ENCODE data around the gene FAM161A.
A peak's percentile ranks its signal among the peaks of the same experiment; 100 is the strongest.
"Not testable (repeated sequence)": the region's sequence is repeated elsewhere in the genome, so short reads cannot be mapped to it uniquely, and the experiment has no call there.

Gene FAM161A

GRCh38 chr2:61814539-61815160, 39.2 kb downstream of the FAM161A start:
- Mint-ChIP-seq H3K4me1 (ENCODE audit: low read depth in 2 of 2) (no peaks in the 10 kb centered on the region), H3K9me3 (no peaks in the 10 kb centered on the region), H3K27ac (no peak overlapping the region), H3K4me3 (no peak overlapping the region), H3K27me3 (peaks cover 21 to 41% of the 10 kb centered on the region in 2 donors), H3K36me3 (ENCODE audit: insufficient read depth) (no peaks in the 10 kb centered on the region)
- no peak for ATAC-seq (replicated peaks)
- no peak for DNase-seq

GRCh38 chr2:61813314-61813713, 40.5 kb downstream of the FAM161A start:
- not testable (repeated sequence) for H3K36me3 Mint-ChIP-seq (ENCODE audit: insufficient read depth); H3K27ac Mint-ChIP-seq; H3K4me3 Mint-ChIP-seq; ATAC-seq (replicated peaks); DNase-seq; H3K9me3 Mint-ChIP-seq; H3K4me1 Mint-ChIP-seq (ENCODE audit: low read depth in 2 of 2)
- H3K27me3 Mint-ChIP-seq: peaks cover 21 to 42% of the 10 kb centered on the region in 2 donors

- H3K27me3 Mint-ChIP-seq: peaks cover 21 to 42% of the 10 kb centered on the region in 2 donors
- no peaks in the 10 kb centered on the region for H3K9me3 Mint-ChIP-seq
- ATAC-seq (replicated peaks) (no peak), DNase-seq (no peak)
- peaks cover 0 to 1% of the 10 kb centered on the region in 2 donors for H3K4me1 Mint-ChIP-seq (ENCODE audit: low read depth in 2 of 2)
- H3K36me3 Mint-ChIP-seq (ENCODE audit: insufficient read depth): no peaks in the 10 kb centered on the region
- no peak overlapping the region for H3K4me3 Mint-ChIP-seq
- H3K27ac Mint-ChIP-seq: no peak overlapping the region
Observed at GRCh38 chr2:61811821-61812220, 42.0 kb downstream of the FAM161A start.

- ATAC-seq (replicated peaks); H3K4me1 Mint-ChIP-seq (ENCODE audit: low read depth in 2 of 2); DNase-seq; H3K4me3 Mint-ChIP-seq; H3K9me3 Mint-ChIP-seq; H3K27ac Mint-ChIP-seq; H3K36me3 Mint-ChIP-seq (ENCODE audit: insufficient read depth): not testable (repeated sequence)
- peaks cover 9 to 34% of the 10 kb centered on the region in 2 donors for H3K27me3 Mint-ChIP-seq
Observed at GRCh38 chr2:61810203-61810602, 43.7 kb downstream of the FAM161A start.

- not testable (repeated sequence) for H3K4me3 Mint-ChIP-seq; H3K27ac Mint-ChIP-seq; H3K4me1 Mint-ChIP-seq (ENCODE audit: low read depth in 2 of 2); ATAC-seq (replicated peaks); H3K9me3 Mint-ChIP-seq; H3K36me3 Mint-ChIP-seq (ENCODE audit: insufficient read depth); DNase-seq
- H3K27me3 Mint-ChIP-seq: peaks cover 11 to 21% of the 10 kb centered on the region in 2 donors
Observed at GRCh38 chr2:61808693-61809092, 45.2 kb downstream of the FAM161A start.

GRCh38 chr2:61807036-61807757, 46.7 kb downstream of the FAM161A start:
- Mint-ChIP-seq H3K27ac (no peak overlapping the region), H3K4me3 (no peak overlapping the region), H3K4me1 (ENCODE audit: low read depth in 2 of 2) (peaks cover 1 to 4% of the 10 kb centered on the region in 2 donors), H3K9me3 (no peaks in the 10 kb centered on the region), H3K36me3 (ENCODE audit: insufficient read depth) (no peaks in the 10 kb centered on the region), H3K27me3 (peaks cover 17 to 27% of the 10 kb centered on the region in 2 donors)
- ATAC-seq (replicated peaks) (no peak), DNase-seq (no peak)

- H3K4me3 Mint-ChIP-seq: no peak overlapping the region
- peaks cover 0 to 1% of the 10 kb centered on the region in 2 donors for H3K9me3 Mint-ChIP-seq
- H3K36me3 Mint-ChIP-seq (ENCODE audit: insufficient read depth): no peaks in the 10 kb centered on the region
- H3K27ac Mint-ChIP-seq: no peak overlapping the region
- ATAC-seq (replicated peaks) (no peak), DNase-seq (no peak)
- peaks cover 1 to 4% of the 10 kb centered on the region in 2 donors for H3K4me1 Mint-ChIP-seq (ENCODE audit: low read depth in 2 of 2)
- H3K27me3 Mint-ChIP-seq: peaks cover 29 to 32% of the 10 kb centered on the region in 2 donors
Observed at GRCh38 chr2:61802548-61802947, 51.3 kb downstream of the FAM161A start.

- Mint-ChIP-seq H3K27ac (no peak overlapping the region), H3K4me1 (ENCODE audit: low read depth in 2 of 2) (no peaks in the 10 kb centered on the region), H3K9me3 (peaks cover 0 to 1% of the 10 kb centered on the region in 2 donors), H3K4me3 (no peak overlapping the region), H3K27me3 (peaks cover 20 to 22% of the 10 kb centered on the region in 2 donors), H3K36me3 (ENCODE audit: insufficient read depth) (no peaks in the 10 kb centered on the region)
- DNase-seq: no peak
- no peak for ATAC-seq (replicated peaks)
Observed at GRCh38 chr2:61799099-61799498, 54.8 kb downstream of the FAM161A start.

- not testable (repeated sequence) for H3K4me1 Mint-ChIP-seq (ENCODE audit: low read depth in 2 of 2); H3K36me3 Mint-ChIP-seq (ENCODE audit: insufficient read depth); H3K27ac Mint-ChIP-seq; H3K4me3 Mint-ChIP-seq; DNase-seq; H3K9me3 Mint-ChIP-seq; ATAC-seq (replicated peaks)
- H3K27me3 Mint-ChIP-seq: peaks cover 11 to 15% of the 10 kb centered on the region in 2 donors
Observed at GRCh38 chr2:61797446-61797845, 56.4 kb downstream of the FAM161A start.

- Mint-ChIP-seq H3K4me1 (ENCODE audit: low read depth in 2 of 2) (peaks cover 3 to 4% of the 10 kb centered on the region in 2 donors), H3K27me3 (peaks cover 9 to 14% of the 10 kb centered on the region in 2 donors), H3K27ac (no peak overlapping the region), H3K9me3 (peaks cover 0 to 1% of the 10 kb centered on the region in 2 donors), H3K36me3 (ENCODE audit: insufficient read depth) (no peaks in the 10 kb centered on the region), H3K4me3 (no peak overlapping the region)
- DNase-seq (no peak), ATAC-seq (replicated peaks) (no peak)
Observed at GRCh38 chr2:61795408-61795807, 58.5 kb downstream of the FAM161A start.

GRCh38 chr2:61793389-61793836, 60.4 kb downstream of the FAM161A start:
- Mint-ChIP-seq H3K4me3 (peak overlapping the region; percentile 66 to 68), H3K27ac (no peak overlapping the region), H3K9me3 (no peaks in the 10 kb centered on the region), H3K4me1 (ENCODE audit: low read depth in 2 of 2) (peaks cover 3 to 4% of the 10 kb centered on the region in 2 donors), H3K36me3 (ENCODE audit: insufficient read depth) (no peaks in the 10 kb centered on the region), H3K27me3 (no peaks in the 10 kb centered on the region)
- DNase-seq: peak; percentile 60 to 75 (median 68)
- ATAC-seq (replicated peaks): peak; percentile 98

GRCh38 chr2:61792355-61792890, 61.4 kb downstream of the FAM161A start:
- no peaks in the 10 kb centered on the region for H3K9me3 Mint-ChIP-seq
- no peak overlapping the region for H3K4me3 Mint-ChIP-seq
- peaks cover 3 to 4% of the 10 kb centered on the region in 2 donors for H3K4me1 Mint-ChIP-seq (ENCODE audit: low read depth in 2 of 2)
- no peaks in the 10 kb centered on the region for H3K36me3 Mint-ChIP-seq (ENCODE audit: insufficient read depth)
- DNase-seq: no peak
- no peak for ATAC-seq (replicated peaks)
- H3K27ac Mint-ChIP-seq: no peak overlapping the region
- H3K27me3 Mint-ChIP-seq: peaks cover 6 to 7% of the 10 kb centered on the region in 2 donors

- no peak overlapping the region for H3K4me3 Mint-ChIP-seq
- H3K4me1 Mint-ChIP-seq (ENCODE audit: low read depth in 2 of 2): peaks cover 3 to 4% of the 10 kb centered on the region in 2 donors
- no peaks in the 10 kb centered on the region for H3K9me3 Mint-ChIP-seq
- no peaks in the 10 kb centered on the region for H3K36me3 Mint-ChIP-seq (ENCODE audit: insufficient read depth)
- DNase-seq (no peak), ATAC-seq (replicated peaks) (no peak)
- no peak overlapping the region for H3K27ac Mint-ChIP-seq
- H3K27me3 Mint-ChIP-seq: peaks cover 11 to 14% of the 10 kb centered on the region in 2 donors
Observed at GRCh38 chr2:61789807-61790602, 63.9 kb downstream of the FAM161A start.
